GM19328 (cell line): ENCODE data around the gene NDFIP1.

Source experiments
- ATAC-seq: cut with Tn5 transposase; IDR thresholded peaks from one replicate; pipeline ENCODE4 v1.9.1; 2021; ENCODE audit warnings: mild to moderate bottlenecking, moderate library complexity; ENCODE audit not compliant: unreplicated experiment

The NDFIP1 gene

GRCh38 chr5:142091012-142091411, 17.6 kb upstream of the NDFIP1 start:
- ATAC-seq, result no peak

GRCh38 chr5:142091922-142092321, 16.7 kb upstream of the NDFIP1 start:
- no peak for ATAC-seq

- no peak for ATAC-seq
These were observed 13.5 kb upstream of the NDFIP1 start for GRCh38 chr5:142095035-142095434.

DNA sequence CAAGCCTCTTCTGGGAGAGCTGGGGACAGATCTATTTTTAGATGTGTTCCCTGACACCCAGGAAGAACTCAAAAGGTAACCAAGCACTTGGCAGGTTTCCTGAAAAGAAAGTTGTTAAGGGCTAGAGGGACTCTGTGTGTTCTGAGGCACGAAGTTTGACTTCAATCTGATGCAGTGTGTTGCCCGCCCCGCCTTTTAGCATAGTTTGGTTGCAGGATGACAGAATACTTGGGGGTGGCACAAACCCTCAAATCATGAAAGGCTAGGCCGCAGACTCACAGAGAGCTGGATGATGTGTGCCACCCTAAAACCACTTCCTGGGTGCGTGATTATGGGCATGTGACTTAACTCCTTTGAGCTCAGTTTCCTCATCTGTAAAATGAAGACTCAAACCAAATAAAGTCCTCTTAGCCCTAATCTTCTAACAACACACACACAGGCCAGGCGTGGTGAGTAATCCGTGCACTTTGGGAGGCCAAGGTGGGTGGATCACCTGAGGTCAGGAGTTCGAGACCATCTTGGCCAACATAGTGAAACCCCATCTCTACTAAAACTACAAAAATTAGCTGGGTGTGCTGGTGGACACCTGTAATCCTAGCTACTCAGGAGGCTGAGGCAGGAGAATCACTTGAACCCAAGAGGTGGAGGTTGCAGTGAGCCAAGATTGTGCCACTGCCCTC, 12.8 kb upstream of the NDFIP1 start:
- no peak for ATAC-seq

- no peak for ATAC-seq
These were observed 12.2 kb upstream of the NDFIP1 start for GRCh38 chr5:142096382-142096781.

- ATAC-seq, result no peak
These were observed 10.9 kb upstream of the NDFIP1 start for GRCh38 chr5:142097681-142098080.

- no peak for ATAC-seq
These were observed 10.3 kb upstream of the NDFIP1 start for GRCh38 chr5:142098275-142098674.

- no peak for ATAC-seq
These were observed 9.6 kb upstream of the NDFIP1 start for GRCh38 chr5:142098931-142099330.

GRCh38 chr5:142100307-142100706, 8.3 kb upstream of the NDFIP1 start:
- no peak for ATAC-seq

DNA sequence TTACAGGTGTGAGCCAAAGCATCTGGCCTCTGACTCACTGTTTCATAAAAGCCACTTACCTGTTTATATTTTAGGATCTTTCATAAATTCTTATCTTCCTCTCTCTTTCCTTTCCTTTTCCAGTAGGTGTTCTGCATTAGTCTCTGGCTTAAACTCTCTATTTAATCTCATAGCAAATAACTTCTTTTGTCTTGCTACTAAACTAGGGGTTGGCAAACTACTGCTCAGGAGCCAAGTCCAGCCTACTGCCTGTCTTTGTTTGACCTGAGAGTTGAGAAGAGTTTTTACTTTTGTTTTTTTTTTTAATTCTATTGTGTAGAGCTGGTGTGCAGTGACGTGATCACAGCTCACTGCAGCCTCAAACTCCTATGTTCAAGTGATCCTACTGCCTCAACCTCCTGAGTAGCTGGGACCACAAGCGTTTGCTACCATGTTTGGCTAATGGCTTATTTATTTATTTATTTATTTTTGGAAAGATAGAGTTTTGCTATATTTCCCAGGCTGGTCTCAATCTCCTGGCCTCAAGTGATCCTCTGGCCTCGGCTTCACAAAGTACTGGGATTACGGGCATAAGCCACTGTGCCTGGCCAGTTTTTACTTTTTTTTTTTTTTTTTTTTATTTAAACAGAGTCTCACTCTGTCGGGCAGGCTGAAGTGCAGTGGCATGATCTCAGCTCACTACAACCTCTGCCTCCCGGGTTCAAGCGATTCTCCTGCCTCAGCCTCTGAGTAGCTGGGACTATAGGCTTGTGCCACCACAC, 5.4 kb upstream of the NDFIP1 start:
- ATAC-seq, result no peak

DNA sequence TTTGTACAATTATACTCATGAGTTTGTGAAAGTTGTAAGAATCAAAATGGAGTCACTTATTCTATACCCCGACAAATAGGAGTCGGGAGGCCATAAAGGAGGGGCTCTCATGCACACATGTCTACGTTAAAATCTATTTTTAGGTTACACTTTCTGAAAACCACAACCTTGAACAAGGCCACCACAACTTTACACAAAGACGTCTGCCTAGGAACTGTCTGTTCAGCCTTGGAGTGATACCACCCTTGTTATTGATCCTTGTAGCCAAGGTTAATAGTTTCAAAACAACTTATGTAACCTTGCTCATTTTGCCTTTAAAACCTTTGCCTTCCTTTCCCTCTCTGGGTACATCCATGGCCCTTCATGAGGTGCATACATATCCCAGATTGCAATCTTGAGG, 4.1 kb upstream of the NDFIP1 start:
- ATAC-seq, result no peak

DNA sequence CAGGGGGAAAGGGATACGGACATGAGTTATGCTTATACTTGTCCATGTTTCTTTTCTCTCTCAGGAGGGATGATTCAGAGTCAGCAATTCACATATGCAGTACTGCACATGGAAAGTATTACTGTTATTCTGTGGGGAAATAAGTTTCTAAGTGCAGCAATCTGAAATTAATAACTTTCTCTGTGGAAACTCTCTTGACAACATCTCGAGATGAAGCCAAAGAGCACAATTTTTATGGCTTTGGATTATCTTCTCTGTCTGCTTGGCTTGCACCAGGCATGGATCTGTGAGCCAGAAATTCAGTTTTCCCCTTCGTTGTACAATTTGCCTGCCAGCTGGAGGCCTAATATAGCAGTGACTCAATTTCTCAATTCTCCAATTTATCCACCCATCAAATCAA, 2.5 kb upstream of the NDFIP1 start:
- no peak for ATAC-seq

DNA sequence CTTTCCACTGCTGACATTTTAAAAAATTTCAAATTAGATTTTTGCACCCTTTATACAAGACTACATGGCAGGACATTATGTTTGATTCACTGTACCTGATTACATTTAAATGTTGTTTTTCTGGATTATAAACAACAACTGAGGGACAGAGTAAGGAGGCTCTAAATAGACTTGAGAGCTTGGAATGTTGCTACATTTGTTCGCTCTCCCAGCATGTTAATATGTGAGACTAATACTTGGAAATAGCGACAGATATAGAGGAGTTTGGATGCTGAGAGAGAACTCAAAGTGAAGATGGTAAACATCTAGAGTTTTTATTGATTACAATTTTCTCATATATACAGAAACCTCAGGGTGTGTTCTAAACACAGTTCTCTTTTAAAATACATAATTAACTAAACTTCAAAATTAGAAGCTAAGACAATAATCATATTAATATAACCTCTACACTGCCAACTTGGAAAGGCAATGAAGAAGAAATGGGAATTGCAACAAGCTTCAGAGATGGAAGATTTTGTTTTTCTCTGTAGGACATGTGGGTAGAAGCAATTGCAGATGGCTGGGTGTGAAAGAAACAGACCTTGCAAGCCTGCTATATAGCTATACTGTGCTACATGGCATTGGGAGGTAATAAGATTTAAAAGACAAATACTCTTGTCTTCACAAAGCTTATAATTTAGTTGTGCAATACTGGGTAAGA, 1.4 kb upstream of the NDFIP1 start:
- ATAC-seq, result no peak

- ATAC-seq, result no peak
These were observed 695 bp upstream of the NDFIP1 start for GRCh38 chr5:142107736-142108431.

DNA sequence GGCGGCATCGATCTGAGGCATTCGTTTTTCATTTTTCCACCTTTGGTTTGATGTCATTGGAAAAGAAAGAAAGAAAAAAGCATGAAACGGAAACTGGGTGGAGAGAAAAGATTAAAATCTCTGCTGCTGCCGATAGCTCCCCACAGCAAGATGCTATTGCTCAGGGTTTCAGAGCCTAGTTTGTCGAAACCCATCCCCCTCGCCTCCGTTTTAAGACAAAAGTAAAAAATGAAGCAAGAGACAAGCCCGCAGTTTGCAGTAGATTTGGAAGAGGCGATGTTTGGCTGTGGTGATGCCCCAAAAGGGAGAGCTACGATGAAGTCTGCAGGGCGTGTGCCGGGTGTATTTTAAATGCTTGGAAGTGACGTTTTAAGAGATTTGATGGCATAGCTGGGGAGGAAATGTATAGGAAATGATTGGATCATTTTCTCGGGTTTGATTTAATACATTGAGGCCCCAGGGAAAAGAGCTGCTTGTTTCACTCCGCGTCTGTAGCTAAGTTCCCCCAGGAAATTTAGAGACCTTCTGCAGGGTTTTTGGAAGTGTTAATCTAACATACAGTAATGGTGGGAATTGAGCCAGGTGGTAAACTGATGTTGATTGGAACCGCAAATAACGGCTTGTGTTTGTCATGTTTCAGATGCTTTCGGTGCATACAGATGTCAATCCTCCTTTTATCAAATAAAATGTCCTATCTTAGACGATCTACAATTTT, 909 bp downstream of the NDFIP1 start:
- ATAC-seq, result no peak

DNA sequence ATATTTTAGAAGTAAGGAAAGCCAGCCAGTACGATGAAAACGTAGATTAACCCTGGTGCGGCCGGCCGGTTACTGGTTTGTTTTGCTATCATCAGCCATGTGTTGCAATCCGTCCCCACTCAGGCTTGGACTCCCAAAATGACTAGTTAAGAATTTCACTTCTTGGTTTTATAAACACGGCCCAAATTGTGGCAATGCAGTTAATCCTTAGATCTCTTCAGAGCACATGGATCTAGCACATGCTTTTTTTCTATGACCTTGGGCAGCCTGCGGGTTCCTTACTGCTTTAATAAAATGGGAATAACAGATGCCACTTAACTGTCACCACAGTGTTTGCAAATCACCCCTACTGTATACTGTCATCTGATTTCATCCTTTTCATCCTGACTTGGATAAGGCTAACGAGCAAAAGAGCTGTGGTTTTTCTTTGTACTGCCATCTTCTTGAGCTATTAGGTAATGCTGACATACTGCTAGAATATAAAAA, 1.5 kb downstream of the NDFIP1 start:
- ATAC-seq, result no peak

- ATAC-seq, result no peak
These were observed 2.6 kb downstream of the NDFIP1 start for GRCh38 chr5:142110988-142111687.

DNA sequence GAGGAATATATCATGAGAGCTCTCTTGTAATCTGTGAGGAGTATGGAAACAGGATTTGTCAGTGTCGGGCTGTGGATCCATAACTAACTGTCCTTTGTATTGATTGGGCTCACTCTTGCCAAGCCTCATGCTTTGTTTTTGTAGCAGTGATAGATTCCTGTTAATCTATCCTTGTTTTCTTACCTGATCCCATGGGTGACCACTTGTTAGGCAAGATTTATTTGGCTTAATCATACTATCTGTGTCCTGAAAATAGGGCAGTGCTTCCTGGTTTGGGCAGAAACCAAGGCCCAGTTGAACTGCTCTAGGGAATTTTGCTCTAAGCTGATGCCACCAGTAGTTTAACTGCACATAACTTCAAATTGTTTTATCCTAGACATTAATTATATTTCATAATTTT, 6.1 kb downstream of the NDFIP1 start:
- ATAC-seq, result no peak

DNA sequence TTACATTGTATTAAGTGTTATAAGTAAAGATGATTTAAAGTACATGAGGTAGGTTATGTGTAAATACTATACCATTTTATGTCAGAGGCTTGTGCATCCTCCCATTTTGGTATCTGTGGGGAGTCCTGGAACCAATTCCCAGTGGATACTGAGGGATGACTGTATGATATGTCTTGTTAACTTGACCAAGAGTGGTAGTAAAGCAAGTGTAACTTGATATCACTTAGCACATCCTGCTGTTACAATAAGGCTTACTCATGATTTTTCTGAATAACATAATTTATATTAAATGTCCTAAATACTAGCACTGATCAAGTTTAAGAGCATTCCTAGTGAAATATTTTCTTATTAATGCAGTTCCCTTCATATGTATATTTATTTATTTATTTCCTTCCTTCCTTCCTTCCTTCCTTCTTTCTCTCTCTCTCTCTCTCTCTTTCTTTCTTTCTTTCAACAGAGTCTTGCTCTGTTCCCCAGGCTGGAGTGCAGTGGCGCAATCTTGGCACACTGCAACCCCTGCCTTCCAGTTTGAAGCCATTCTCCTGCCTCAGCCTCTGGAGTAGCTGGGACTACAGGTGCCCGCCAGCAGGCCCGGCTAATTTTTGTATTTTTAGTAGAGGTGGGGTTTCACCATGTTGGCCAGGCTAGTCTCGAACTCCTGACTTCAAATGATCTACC, 7.5 kb downstream of the NDFIP1 start:
- ATAC-seq, result no peak
